ENCODE measurements around the gene EIF4E3.

The EIF4E3 gene

GRCh38 chr3:71752831-71753700, 27.9 kb upstream of the EIF4E3 start:
- H3K36me3 ChIP-seq (ENCODE audit: control insufficient read depth in 2 of 2, insufficient read depth in 2 of 2, low read length in 2 of 2): no peaks in the 10 kb centered on the region
- H3K27ac ChIP-seq (ENCODE audit: low read depth in 2 of 2, low read length in 2 of 2): no peak overlapping the region
- no peaks in the 10 kb centered on the region for H3K9me3 ChIP-seq (ENCODE audit: control insufficient read depth in 2 of 2, low read length in 2 of 2)
- H3K4me3 ChIP-seq (ENCODE audit: low read length in 2 of 2): peak overlapping the region; percentile 8 to 64
- H3K27me3 ChIP-seq (ENCODE audit: control insufficient read depth in 2 of 2, insufficient read depth in 2 of 2, low read length in 2 of 2): peaks cover 12 to 22% of the 10 kb centered on the region in 2 donors
- H3K4me1 ChIP-seq (ENCODE audit: control insufficient read depth in 2 of 2, insufficient read depth in 2 of 2, low read length in 2 of 2): no peaks in the 10 kb centered on the region
- peak overlapping the region in 1 of 2 donors; percentile 7 for H3K9ac ChIP-seq (ENCODE audit: low read depth in 1 of 2, low read length in 2 of 2)

- Histone ChIP-seq H3K9me3 (ENCODE audit: control insufficient read depth in 2 of 2, low read length in 2 of 2) (no peaks in the 10 kb centered on the region), H3K27ac (ENCODE audit: low read depth in 2 of 2, low read length in 2 of 2) (no peak overlapping the region), H3K27me3 (ENCODE audit: control insufficient read depth in 2 of 2, insufficient read depth in 2 of 2, low read length in 2 of 2) (peaks cover 12 to 20% of the 10 kb centered on the region in 2 donors), H3K4me3 (ENCODE audit: low read length in 2 of 2) (no peak overlapping the region), H3K4me1 (ENCODE audit: control insufficient read depth in 2 of 2, insufficient read depth in 2 of 2, low read length in 2 of 2) (no peaks in the 10 kb centered on the region), H3K36me3 (ENCODE audit: control insufficient read depth in 2 of 2, insufficient read depth in 2 of 2, low read length in 2 of 2) (no peaks in the 10 kb centered on the region), H3K9ac (ENCODE audit: low read depth in 1 of 2, low read length in 2 of 2) (no peak overlapping the region)
Observed at GRCh38 chr3:71751602-71752001, 26.4 kb upstream of the EIF4E3 start.

- no peaks in the 10 kb centered on the region for H3K36me3 ChIP-seq (ENCODE audit: control insufficient read depth in 2 of 2, insufficient read depth in 2 of 2, low read length in 2 of 2)
- no peak overlapping the region for H3K4me3 ChIP-seq (ENCODE audit: low read length in 2 of 2)
- no peak overlapping the region for H3K9ac ChIP-seq (ENCODE audit: low read depth in 1 of 2, low read length in 2 of 2)
- no peak overlapping the region for H3K27ac ChIP-seq (ENCODE audit: low read depth in 2 of 2, low read length in 2 of 2)
- H3K4me1 ChIP-seq (ENCODE audit: control insufficient read depth in 2 of 2, insufficient read depth in 2 of 2, low read length in 2 of 2): no peaks in the 10 kb centered on the region
- H3K27me3 ChIP-seq (ENCODE audit: control insufficient read depth in 2 of 2, insufficient read depth in 2 of 2, low read length in 2 of 2): no peaks in the 10 kb centered on the region
- H3K9me3 ChIP-seq (ENCODE audit: control insufficient read depth in 2 of 2, low read length in 2 of 2): no peaks in the 10 kb centered on the region
Observed at GRCh38 chr3:71744738-71745137, 19.5 kb upstream of the EIF4E3 start.

GRCh38 chr3:71742621-71743020, 17.4 kb upstream of the EIF4E3 start:
- Histone ChIP-seq H3K36me3 (ENCODE audit: control insufficient read depth in 2 of 2, insufficient read depth in 2 of 2, low read length in 2 of 2) (no peaks in the 10 kb centered on the region), H3K9me3 (ENCODE audit: control insufficient read depth in 2 of 2, low read length in 2 of 2) (no peaks in the 10 kb centered on the region), H3K4me1 (ENCODE audit: control insufficient read depth in 2 of 2, insufficient read depth in 2 of 2, low read length in 2 of 2) (no peaks in the 10 kb centered on the region), H3K27ac (ENCODE audit: low read depth in 2 of 2, low read length in 2 of 2) (no peak overlapping the region), H3K27me3 (ENCODE audit: control insufficient read depth in 2 of 2, insufficient read depth in 2 of 2, low read length in 2 of 2) (no peaks in the 10 kb centered on the region), H3K4me3 (ENCODE audit: low read length in 2 of 2) (no peak overlapping the region), H3K9ac (ENCODE audit: low read depth in 1 of 2, low read length in 2 of 2) (no peak overlapping the region)

GRCh38 chr3:71734881-71735280, 9.7 kb upstream of the EIF4E3 start:
- H3K4me1 ChIP-seq (ENCODE audit: control insufficient read depth in 2 of 2, insufficient read depth in 2 of 2, low read length in 2 of 2): peaks cover 0 to 3% of the 10 kb centered on the region in 2 donors
- no peak overlapping the region for H3K27ac ChIP-seq (ENCODE audit: low read depth in 2 of 2, low read length in 2 of 2)
- H3K9me3 ChIP-seq (ENCODE audit: control insufficient read depth in 2 of 2, low read length in 2 of 2): no peaks in the 10 kb centered on the region
- no peak overlapping the region for H3K9ac ChIP-seq (ENCODE audit: low read depth in 1 of 2, low read length in 2 of 2)
- H3K36me3 ChIP-seq (ENCODE audit: control insufficient read depth in 2 of 2, insufficient read depth in 2 of 2, low read length in 2 of 2): no peaks in the 10 kb centered on the region
- no peaks in the 10 kb centered on the region for H3K27me3 ChIP-seq (ENCODE audit: control insufficient read depth in 2 of 2, insufficient read depth in 2 of 2, low read length in 2 of 2)
- no peak overlapping the region for H3K4me3 ChIP-seq (ENCODE audit: low read length in 2 of 2)

- peaks cover 0 to 11% of the 10 kb centered on the region in 2 donors for H3K4me1 ChIP-seq (ENCODE audit: control insufficient read depth in 2 of 2, insufficient read depth in 2 of 2, low read length in 2 of 2)
- H3K36me3 ChIP-seq (ENCODE audit: control insufficient read depth in 2 of 2, insufficient read depth in 2 of 2, low read length in 2 of 2): no peaks in the 10 kb centered on the region
- H3K9ac ChIP-seq (ENCODE audit: low read depth in 1 of 2, low read length in 2 of 2): no peak overlapping the region
- no peak overlapping the region for H3K4me3 ChIP-seq (ENCODE audit: low read length in 2 of 2)
- no peaks in the 10 kb centered on the region for H3K27me3 ChIP-seq (ENCODE audit: control insufficient read depth in 2 of 2, insufficient read depth in 2 of 2, low read length in 2 of 2)
- no peaks in the 10 kb centered on the region for H3K9me3 ChIP-seq (ENCODE audit: control insufficient read depth in 2 of 2, low read length in 2 of 2)
- no peak overlapping the region for H3K27ac ChIP-seq (ENCODE audit: low read depth in 2 of 2, low read length in 2 of 2)
Observed at GRCh38 chr3:71733319-71733718, 8.1 kb upstream of the EIF4E3 start.

GRCh38 chr3:71732637-71733036, 7.4 kb upstream of the EIF4E3 start:
- Histone ChIP-seq H3K27ac (ENCODE audit: low read depth in 2 of 2, low read length in 2 of 2) (no peak overlapping the region), H3K27me3 (ENCODE audit: control insufficient read depth in 2 of 2, insufficient read depth in 2 of 2, low read length in 2 of 2) (no peaks in the 10 kb centered on the region), H3K9ac (ENCODE audit: low read depth in 1 of 2, low read length in 2 of 2) (no peak overlapping the region), H3K36me3 (ENCODE audit: control insufficient read depth in 2 of 2, insufficient read depth in 2 of 2, low read length in 2 of 2) (no peaks in the 10 kb centered on the region), H3K9me3 (ENCODE audit: control insufficient read depth in 2 of 2, low read length in 2 of 2) (no peaks in the 10 kb centered on the region), H3K4me1 (ENCODE audit: control insufficient read depth in 2 of 2, insufficient read depth in 2 of 2, low read length in 2 of 2) (peaks cover 0 to 11% of the 10 kb centered on the region in 2 donors), H3K4me3 (ENCODE audit: low read length in 2 of 2) (no peak overlapping the region)

GRCh38 chr3:71728632-71729342, 3.6 kb upstream of the EIF4E3 start:
- H3K27ac ChIP-seq (ENCODE audit: low read depth in 2 of 2, low read length in 2 of 2): no peak overlapping the region
- no peaks in the 10 kb centered on the region for H3K27me3 ChIP-seq (ENCODE audit: control insufficient read depth in 2 of 2, insufficient read depth in 2 of 2, low read length in 2 of 2)

GRCh38 chr3:71726146-71726545, 944 bp upstream of the EIF4E3 start:
- Histone ChIP-seq H3K4me1 (ENCODE audit: control insufficient read depth in 2 of 2, insufficient read depth in 2 of 2, low read length in 2 of 2) (peaks cover 6 to 23% of the 10 kb centered on the region in 2 donors), H3K27me3 (ENCODE audit: control insufficient read depth in 2 of 2, insufficient read depth in 2 of 2, low read length in 2 of 2) (no peaks in the 10 kb centered on the region), H3K4me3 (ENCODE audit: low read length in 2 of 2) (peak overlapping the region in 1 of 2 donors; percentile 78), H3K27ac (ENCODE audit: low read depth in 2 of 2, low read length in 2 of 2) (peak overlapping the region in 1 of 2 donors; percentile 71), H3K9me3 (ENCODE audit: control insufficient read depth in 2 of 2, low read length in 2 of 2) (no peaks in the 10 kb centered on the region), H3K9ac (ENCODE audit: low read depth in 1 of 2, low read length in 2 of 2) (no peak overlapping the region), H3K36me3 (ENCODE audit: control insufficient read depth in 2 of 2, insufficient read depth in 2 of 2, low read length in 2 of 2) (no peaks in the 10 kb centered on the region)

More at GRCh38 chr3:71728632-71729342, 3.6 kb upstream of the EIF4E3 start:
- Histone ChIP-seq H3K9me3 (ENCODE audit: control insufficient read depth in 2 of 2, low read length in 2 of 2) (no peaks in the 10 kb centered on the region), H3K36me3 (ENCODE audit: control insufficient read depth in 2 of 2, insufficient read depth in 2 of 2, low read length in 2 of 2) (no peaks in the 10 kb centered on the region), H3K4me3 (ENCODE audit: low read length in 2 of 2) (no peak overlapping the region), H3K9ac (ENCODE audit: low read depth in 1 of 2, low read length in 2 of 2) (no peak overlapping the region), H3K4me1 (ENCODE audit: control insufficient read depth in 2 of 2, insufficient read depth in 2 of 2, low read length in 2 of 2) (peaks cover 6 to 15% of the 10 kb centered on the region in 2 donors)

- no peaks in the 10 kb centered on the region for H3K27me3 ChIP-seq (ENCODE audit: control insufficient read depth in 2 of 2, insufficient read depth in 2 of 2, low read length in 2 of 2)
- no peaks in the 10 kb centered on the region for H3K9me3 ChIP-seq (ENCODE audit: control insufficient read depth in 2 of 2, low read length in 2 of 2)
- peak overlapping the region; percentile 79 to 80 for H3K27ac ChIP-seq (ENCODE audit: low read depth in 2 of 2, low read length in 2 of 2)
- no peaks in the 10 kb centered on the region for H3K36me3 ChIP-seq (ENCODE audit: control insufficient read depth in 2 of 2, insufficient read depth in 2 of 2, low read length in 2 of 2)
- peak overlapping the region; percentile 79 to 81 for H3K9ac ChIP-seq (ENCODE audit: low read depth in 1 of 2, low read length in 2 of 2)
- peak overlapping the region; percentile 85 to 93 for H3K4me3 ChIP-seq (ENCODE audit: low read length in 2 of 2)
- H3K4me1 ChIP-seq (ENCODE audit: control insufficient read depth in 2 of 2, insufficient read depth in 2 of 2, low read length in 2 of 2): peaks cover 6 to 18% of the 10 kb centered on the region in 2 donors
Observed at GRCh38 chr3:71724584-71725270, 475 bp downstream of the EIF4E3 start.
